ENCODE data around the gene ZNF366.

DNA sequence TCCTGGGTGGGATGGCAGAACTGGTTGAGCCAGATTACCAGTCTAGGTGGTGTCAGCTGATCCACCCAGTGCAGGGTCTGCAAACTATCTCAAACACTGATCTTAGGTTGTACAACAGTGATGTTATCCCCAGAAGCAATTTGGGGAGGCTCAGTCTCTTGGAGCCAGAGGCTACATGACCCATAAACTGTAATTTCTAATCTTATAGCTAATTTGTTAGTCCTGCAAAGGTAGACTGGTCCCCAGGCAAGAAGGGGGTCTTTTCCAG, 5.3 kb upstream of the ZNF366 start:
- TF ChIP-seq, protein P1, sequence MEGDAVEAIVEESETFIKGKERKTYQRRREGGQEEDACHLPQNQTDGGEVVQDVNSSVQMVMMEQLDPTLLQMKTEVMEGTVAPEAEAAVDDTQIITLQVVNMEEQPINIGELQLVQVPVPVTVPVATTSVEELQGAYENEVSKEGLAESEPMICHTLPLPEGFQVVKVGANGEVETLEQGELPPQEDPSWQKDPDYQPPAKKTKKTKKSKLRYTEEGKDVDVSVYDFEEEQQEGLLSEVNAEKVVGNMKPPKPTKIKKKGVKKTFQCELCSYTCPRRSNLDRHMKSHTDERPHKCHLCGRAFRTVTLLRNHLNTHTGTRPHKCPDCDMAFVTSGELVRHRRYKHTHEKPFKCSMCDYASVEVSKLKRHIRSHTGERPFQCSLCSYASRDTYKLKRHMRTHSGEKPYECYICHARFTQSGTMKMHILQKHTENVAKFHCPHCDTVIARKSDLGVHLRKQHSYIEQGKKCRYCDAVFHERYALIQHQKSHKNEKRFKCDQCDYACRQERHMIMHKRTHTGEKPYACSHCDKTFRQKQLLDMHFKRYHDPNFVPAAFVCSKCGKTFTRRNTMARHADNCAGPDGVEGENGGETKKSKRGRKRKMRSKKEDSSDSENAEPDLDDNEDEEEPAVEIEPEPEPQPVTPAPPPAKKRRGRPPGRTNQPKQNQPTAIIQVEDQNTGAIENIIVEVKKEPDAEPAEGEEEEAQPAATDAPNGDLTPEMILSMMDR (IDR thresholded peaks at IDR 0.05): no peak
- TF ChIP-seq POLR2A (IDR thresholded peaks at IDR 0.05): no peak
- no peak for TF ChIP-seq EP300 (IDR thresholded peaks at IDR 0.05)

Data from ovary (tissue), 3 donors.